GM06990 (cell line): Measurements from ENCODE around the gene GTPBP4.

Experiments used
- DNase-seq: peaks from one replicate; pipeline ENCODE4 v3.0.0-alpha.2; 2011; ENCODE audit not compliant: insufficient read length; ENCODE audit errors: extremely low read depth
- H3K27me3 ChIP-seq: replicated peaks from 2 replicates; pipeline ENCODE4 v1.6.0; 2011; ENCODE audit warnings: low read length; ENCODE audit not compliant: control insufficient read depth, insufficient read depth
- H3K36me3 ChIP-seq: 2 replicates; pipeline ENCODE4 v1.5.1; 2011; ENCODE audit warnings: low read length; ENCODE audit not compliant: control insufficient read depth, insufficient read depth
- H3K4me3 ChIP-seq: replicated peaks from 2 replicates; pipeline ENCODE4 v1.5.1; 2011; ENCODE audit warnings: low read depth, mild to moderate bottlenecking, control low read depth, low read length
- TF ChIP-seq, protein P1 (sequence below): IDR thresholded peaks from 2 replicates; pipeline ENCODE4 v1.5.1; 2011; ENCODE audit warnings: low read length, control low read depth, mild to moderate bottlenecking, inconsistent platforms; ENCODE audit not compliant: insufficient read depth, poor library complexity, severe bottlenecking

The GTPBP4 gene

DNA sequence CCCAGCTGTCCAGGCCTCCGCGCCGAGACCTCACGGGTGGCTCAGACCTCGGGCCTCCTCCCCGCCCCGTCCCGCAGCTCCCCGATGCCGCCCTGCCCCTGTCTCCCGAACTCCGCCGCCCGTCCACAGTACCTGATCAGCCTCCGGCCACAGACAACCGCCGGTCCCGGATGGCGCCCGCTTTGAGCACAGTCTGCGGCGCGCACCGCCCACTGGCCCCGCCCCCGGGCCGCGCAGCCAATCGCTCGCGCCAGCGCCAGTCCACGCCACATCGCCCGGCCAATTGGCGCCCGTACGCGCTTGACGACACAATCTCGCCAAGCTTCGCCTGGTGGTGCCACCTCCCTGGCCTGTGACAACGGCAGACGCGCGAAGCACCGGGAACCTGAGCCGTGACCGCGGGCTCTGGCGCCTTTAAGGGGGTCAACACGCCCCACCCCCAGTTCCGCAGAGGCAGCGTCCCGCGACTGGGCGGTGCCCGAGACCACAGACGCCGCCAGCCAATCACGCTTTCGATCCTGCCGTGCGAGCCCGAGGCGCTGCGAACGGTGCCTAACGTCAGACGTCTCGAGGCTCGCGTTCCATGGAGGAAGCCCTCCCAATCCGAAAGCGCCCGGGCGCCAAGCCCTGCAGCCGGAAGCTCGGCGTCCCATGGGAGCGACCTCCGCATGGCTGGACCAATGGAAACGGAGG, 60.6 kb downstream of the GTPBP4 start, which contains the start of gene IDI1:
TSS of gene IDI1 (minus strand) at position 388 of the 693 bp plus-strand sequence. CDS start at position 272, 116 bp downstream.
- peak; percentile 100 for DNase-seq
- Histone ChIP-seq H3K27me3 (no peaks in the 10 kb centered on the region), H3K4me3 (peak within 1 kb of the TSS; percentile 92), H3K36me3 (peaks cover 1% of the 10 kb centered on the region)
- TF ChIP-seq, protein P1, sequence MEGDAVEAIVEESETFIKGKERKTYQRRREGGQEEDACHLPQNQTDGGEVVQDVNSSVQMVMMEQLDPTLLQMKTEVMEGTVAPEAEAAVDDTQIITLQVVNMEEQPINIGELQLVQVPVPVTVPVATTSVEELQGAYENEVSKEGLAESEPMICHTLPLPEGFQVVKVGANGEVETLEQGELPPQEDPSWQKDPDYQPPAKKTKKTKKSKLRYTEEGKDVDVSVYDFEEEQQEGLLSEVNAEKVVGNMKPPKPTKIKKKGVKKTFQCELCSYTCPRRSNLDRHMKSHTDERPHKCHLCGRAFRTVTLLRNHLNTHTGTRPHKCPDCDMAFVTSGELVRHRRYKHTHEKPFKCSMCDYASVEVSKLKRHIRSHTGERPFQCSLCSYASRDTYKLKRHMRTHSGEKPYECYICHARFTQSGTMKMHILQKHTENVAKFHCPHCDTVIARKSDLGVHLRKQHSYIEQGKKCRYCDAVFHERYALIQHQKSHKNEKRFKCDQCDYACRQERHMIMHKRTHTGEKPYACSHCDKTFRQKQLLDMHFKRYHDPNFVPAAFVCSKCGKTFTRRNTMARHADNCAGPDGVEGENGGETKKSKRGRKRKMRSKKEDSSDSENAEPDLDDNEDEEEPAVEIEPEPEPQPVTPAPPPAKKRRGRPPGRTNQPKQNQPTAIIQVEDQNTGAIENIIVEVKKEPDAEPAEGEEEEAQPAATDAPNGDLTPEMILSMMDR: no peak

DNA sequence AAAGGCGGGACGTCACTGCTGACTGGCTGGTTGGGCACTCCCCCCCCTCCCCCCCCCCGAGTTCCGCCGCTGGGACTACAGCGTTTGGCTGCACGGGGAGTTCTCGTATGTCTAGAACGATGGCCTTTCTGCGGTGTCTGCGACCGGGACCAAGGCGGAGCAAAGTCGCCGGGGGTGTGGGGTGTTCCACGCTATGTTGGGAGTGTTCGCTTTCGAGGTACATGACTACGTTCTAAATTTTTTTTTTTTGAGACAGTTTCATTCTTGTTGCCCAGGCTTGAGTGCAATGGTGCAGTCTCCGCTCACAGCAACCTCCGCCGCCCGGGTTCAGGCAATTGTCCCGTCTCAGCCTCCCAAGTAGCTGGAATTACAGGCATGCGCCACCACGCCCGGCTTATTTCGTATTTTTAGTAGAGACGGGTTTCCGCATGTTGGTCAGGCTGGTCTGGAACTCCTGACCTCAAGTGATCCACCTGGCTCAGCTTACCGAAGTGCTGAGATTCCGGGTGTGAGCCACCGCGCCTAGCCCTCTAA, 61.3 kb downstream of the GTPBP4 start:
- no peak for DNase-seq
- H3K36me3 ChIP-seq: peaks cover 1% of the 10 kb centered on the region
- H3K4me3 ChIP-seq: peak overlapping the region; percentile 92
- H3K27me3 ChIP-seq: no peaks in the 10 kb centered on the region
- TF ChIP-seq, protein P1: no peak

DNA sequence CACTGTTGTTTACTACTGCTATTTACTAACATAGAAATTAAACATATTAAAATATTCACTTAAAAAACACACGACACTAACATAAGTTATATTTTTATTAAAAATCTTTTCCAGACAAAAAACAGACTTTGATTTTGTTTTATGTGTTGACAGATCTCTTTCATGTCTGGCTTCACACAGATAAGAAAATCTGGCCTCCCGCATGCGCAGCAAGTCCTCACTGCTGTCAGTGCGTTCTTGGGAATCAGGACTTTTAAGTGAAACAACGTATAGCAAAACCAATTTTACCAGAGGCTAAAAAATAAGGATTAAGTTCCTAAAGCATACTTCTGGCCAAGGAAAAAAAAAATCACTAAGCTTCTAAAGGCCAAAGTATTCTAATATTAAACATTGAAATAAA, 61.9 kb downstream of the GTPBP4 start:
- Histone ChIP-seq H3K27me3 (no peaks in the 10 kb centered on the region), H3K36me3 (peaks cover 1% of the 10 kb centered on the region), H3K4me3 (peak overlapping the region; percentile 92)
- no peak for DNase-seq
- TF ChIP-seq, protein P1: no peak

DNA sequence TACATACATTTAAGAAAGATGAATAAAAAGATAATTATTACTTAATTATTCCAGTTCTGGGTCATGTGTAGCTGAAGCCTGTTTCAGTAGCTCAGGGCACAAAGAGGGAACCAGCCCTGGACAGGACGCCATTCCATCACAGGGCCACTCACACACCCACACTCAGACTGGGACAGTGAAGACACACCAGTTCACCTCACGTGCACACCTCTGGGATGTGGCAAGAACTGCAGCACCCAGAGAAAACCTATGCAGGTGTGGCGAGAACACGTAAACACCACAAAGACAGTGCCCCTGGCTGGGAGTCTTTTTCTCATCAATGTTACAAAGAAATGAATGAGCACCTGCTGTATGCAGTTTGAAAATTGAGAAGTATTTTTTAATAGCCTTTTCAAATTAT, 62.3 kb downstream of the GTPBP4 start:
- peak; percentile 25 for DNase-seq
- TF ChIP-seq, protein P1: peak; percentile 23
- peak overlapping the region; percentile 92 for H3K4me3 ChIP-seq
- peaks cover 1% of the 10 kb centered on the region for H3K36me3 ChIP-seq
- no peaks in the 10 kb centered on the region for H3K27me3 ChIP-seq

DNA sequence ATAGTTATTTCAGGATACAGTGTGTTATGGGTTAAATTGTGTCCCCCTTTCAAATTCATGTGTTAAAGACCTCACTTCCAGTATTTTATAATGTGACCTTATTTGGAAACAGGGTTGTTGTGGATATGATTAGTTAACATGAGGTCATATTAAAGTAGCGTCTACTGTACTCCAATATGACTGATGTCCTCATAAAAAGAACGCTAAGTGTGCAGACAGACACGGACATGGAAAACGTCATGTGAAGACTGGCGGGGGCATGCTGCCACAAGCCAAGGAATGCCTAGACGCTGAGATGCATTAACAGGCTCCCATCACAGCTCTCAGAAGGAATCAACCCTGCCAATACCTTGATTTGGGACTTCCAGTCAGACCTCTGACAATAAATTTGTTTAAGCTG, 66.5 kb downstream of the GTPBP4 start:
- H3K4me3 ChIP-seq: peak overlapping the region; percentile 98
- H3K27me3 ChIP-seq: no peaks in the 10 kb centered on the region
- H3K36me3 ChIP-seq: peaks cover 1% of the 10 kb centered on the region
- TF ChIP-seq, protein P1: no peak
- DNase-seq: no peak
